ENCODE measurements around the gene NME7.

DNA sequence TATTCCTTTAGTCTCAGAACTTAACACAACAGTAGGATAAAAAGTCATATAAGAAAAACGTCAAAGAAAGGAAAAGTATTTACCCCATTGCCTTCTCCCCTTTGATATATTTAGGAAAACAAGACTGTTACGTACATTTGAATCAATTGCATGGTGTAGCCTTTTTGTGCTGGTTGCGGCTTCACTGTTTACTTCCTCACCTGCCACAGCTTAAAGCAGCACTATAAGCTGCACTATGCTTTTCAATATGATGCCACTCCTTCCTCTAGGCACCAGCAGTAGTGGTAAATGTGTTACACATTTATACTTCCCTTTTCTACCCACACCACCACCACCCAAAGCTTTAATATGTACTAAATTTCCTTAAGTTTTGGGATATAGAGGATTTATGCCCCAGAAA, 150.0 kb downstream of the NME7 start:
- TF ChIP-seq, protein P1, sequence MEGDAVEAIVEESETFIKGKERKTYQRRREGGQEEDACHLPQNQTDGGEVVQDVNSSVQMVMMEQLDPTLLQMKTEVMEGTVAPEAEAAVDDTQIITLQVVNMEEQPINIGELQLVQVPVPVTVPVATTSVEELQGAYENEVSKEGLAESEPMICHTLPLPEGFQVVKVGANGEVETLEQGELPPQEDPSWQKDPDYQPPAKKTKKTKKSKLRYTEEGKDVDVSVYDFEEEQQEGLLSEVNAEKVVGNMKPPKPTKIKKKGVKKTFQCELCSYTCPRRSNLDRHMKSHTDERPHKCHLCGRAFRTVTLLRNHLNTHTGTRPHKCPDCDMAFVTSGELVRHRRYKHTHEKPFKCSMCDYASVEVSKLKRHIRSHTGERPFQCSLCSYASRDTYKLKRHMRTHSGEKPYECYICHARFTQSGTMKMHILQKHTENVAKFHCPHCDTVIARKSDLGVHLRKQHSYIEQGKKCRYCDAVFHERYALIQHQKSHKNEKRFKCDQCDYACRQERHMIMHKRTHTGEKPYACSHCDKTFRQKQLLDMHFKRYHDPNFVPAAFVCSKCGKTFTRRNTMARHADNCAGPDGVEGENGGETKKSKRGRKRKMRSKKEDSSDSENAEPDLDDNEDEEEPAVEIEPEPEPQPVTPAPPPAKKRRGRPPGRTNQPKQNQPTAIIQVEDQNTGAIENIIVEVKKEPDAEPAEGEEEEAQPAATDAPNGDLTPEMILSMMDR (IDR thresholded peaks at IDR 0.05), result no peak
- TF ChIP-seq POLR2A (IDR thresholded peaks at IDR 0.05), result no peak
